CD4-positive, alpha-beta T cell treated with Interleukin-1 beta for 1 hour (primary cell): ENCODE measurements around the gene RCCD1.

ENCODE experiments used
- DNase-seq, 2 donors: peaks; one replicate each; pipeline ENCODE4 v3.0.0-alpha.2; 2020 to 2022

The RCCD1 gene

DNA sequence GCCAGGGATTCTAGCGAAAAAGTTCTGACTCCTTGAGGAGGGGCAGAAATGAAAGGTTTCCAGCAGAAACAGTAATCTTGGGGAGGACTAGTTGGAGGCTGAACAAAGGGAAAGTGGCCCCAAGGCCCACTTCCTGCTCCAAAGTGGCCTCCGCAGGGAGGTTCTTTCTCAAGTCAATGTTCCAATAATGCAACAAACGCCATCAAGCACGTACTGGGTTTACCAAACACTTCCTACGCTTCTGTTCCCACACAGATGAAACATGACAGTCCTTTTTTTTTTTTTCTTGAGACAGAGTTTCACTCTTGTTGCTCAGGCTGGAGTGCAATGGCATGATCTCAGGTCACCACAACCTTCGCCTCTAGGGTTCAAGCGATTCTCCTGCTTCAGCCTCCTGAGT, 9.6 kb upstream of the RCCD1 start:
- no peak for DNase-seq

DNA sequence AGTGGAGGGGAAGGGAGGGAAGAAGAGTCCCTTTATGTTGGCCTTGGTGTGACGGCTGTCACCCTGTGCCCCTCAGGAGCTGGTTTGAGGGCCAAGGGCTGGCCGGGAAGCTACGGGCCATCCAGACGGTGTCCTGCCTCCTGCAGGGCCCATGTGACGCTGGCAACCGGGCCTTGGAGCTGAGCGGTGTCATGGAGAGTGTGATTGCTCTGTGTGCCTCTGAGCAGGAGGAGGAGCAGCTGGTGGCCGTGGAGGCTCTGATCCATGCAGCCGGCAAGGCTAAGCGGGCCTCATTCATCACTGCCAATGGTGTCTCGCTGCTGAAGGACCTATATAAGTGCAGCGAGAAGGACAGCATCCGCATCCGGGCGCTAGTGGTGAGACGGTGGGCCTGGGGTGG, 8.1 kb upstream of the RCCD1 start:
- DNase-seq: no peak

DNA sequence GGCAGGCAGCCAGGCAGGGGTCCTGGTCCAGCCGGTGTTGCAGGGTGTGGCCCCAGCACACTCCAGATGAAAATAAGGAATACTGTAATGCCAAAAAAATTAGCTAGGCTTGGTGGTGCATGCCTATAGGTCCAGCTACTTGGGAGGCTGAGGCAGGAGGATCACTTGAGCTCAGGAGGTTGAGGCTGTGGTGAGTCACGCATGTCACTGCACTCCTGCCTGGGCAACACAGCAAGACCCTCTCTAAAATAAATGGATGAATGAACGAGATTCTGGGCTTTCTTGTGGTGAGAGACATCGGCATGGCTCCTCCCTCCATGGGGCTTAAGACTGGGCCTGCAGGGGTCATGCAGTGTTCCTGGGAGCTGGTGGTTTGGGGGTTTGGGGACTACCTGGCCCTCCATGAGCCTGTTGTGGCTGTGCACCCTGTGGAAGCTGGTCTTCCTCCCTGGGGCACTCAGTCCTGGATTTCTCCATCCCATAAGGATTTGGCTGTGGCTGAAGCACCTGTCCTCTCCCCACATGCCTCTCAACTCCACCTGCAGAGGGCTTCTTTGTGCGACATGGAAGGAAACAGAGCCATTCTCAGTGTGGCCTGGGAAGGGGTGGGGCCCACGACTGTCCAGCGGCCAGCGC, 7.6 kb upstream of the RCCD1 start:
- no peak for DNase-seq

DNA sequence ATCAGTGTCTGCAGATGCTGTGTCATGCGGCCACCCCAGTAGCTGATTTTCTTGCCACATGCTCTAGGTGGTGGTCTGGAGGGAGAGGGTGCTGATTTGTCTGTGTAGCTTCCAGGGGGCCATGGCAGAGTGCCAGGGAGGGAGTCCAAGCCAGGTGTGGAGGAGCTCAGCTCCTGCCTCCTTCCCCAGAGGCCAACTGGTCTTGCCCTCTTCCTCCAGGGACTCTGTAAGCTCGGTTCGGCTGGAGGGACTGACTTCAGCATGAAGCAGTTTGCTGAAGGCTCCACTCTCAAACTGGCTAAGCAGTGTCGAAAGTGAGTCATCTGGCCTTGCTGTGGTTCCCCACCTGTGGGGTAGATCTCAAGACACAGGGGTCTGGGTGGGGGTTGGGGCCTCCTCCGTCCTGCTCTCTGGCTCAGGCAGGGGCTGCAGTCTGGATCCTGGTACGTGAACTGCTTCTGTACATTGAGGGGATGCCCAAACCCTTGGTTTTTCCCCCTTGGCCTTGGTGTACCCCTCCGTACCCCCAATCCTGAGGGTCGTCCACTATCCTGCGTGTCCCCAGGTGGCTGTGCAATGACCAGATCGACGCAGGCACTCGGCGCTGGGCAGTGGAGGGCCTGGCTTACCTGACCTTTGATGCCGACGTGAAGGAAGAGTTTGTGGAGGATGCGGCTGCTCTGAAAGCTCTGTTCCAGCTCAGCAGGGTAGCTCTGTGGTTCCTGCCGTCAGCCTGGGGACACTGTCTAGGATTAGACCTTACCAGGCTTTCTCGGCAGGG, 6.9 kb upstream of the RCCD1 start:
- no peak for DNase-seq

DNA sequence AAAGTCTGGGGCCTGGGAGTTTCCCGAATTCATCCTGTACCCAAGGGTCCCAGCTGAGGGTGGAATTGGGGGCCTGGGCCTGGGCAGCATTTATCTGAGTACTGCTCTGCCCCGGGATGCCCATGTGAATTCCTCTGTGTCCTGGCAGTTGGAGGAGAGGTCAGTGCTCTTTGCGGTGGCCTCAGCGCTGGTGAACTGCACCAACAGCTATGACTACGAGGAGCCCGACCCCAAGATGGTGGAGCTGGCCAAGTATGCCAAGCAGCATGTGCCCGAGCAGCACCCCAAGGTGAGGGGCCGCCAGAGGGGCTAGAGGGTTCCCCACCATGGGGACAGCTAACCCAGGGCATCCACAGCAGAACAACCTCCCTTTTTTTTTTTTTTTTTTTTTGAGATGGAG, 6.2 kb upstream of the RCCD1 start:
- DNase-seq: no peak

DNA sequence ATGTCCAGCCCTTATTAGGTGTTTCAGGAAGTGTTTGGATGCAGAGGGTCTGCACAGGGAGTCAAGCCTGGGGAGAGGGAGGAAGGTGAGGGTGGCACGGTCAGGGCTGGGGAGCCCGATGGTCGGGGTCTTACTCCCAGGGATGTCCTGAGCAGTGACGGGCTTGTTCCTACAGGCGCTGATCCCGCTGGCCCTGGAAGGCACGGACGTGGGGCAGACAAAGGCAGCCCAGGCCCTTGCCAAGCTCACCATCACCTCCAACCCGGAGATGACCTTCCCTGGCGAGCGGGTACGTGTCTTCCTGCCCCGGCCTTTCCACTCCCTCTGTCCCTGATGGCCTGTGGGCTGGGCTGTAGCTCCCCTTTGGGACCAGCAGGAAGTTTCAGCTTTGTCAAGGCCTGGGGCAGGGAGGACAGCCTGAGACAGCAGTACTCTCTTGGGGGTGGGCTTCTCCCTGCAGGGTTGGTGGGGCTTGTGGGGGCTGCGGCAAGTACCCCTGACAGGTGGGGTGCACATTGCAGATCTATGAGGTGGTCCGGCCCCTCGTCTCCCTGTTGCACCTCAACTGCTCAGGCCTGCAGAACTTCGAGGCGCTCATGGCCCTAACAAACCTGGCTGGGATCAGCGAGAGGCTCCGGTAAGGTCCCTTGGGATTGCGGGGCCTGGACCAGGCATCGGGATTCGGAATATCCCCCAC, 4.6 kb upstream of the RCCD1 start:
- DNase-seq: no peak

DNA sequence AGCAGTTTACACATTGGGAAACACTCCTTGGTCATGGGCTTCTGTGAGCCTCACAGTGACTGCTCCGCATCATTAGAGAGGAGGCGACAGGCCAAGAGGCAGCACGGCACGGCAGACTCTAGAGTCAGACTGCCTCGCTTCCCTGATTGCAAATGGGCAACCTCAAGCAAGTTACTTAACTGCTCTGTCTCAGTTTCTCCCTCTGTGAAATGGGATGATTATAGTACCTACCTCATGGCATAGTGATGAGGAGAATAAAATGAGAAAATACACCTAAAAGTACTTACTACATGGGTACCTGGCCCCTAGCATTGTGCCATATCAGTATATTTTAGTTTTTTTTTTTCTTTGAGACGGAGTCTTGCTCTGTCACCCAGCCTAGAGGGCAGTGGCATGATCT, 4.0 kb upstream of the RCCD1 start:
- DNase-seq: no peak

DNA sequence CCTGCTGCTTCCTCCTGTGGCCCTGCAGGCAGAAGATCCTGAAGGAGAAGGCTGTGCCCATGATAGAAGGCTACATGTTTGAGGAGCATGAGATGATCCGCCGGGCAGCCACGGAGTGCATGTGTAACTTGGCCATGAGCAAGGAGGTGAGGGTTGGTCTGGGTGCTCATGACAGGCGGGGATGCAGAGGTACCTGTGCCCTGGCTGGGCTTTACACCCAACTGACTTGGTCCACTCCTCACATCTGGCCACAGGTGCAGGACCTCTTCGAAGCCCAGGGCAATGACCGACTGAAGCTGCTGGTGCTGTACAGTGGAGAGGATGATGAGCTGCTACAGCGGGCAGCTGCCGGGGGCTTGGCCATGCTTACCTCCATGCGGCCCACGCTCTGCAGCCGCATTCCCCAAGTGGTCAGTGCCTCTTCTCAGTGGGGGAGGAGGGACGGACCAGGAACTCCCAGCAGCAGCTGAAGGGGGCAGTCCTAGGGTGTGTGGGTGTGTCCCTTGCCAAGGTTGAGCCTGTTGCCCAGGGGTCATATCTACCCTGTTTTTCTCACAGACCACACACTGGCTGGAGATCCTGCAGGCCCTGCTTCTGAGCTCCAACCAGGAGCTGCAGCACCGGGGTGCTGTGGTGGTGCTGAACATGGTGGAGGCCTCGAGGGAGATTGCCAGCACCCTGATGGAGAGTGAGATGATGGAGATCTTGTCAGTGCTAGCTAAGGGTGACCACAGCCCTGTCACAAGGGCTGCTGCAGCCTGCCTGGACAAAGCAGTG, 1.6 kb upstream of the RCCD1 start:
- DNase-seq: no peak

DNA sequence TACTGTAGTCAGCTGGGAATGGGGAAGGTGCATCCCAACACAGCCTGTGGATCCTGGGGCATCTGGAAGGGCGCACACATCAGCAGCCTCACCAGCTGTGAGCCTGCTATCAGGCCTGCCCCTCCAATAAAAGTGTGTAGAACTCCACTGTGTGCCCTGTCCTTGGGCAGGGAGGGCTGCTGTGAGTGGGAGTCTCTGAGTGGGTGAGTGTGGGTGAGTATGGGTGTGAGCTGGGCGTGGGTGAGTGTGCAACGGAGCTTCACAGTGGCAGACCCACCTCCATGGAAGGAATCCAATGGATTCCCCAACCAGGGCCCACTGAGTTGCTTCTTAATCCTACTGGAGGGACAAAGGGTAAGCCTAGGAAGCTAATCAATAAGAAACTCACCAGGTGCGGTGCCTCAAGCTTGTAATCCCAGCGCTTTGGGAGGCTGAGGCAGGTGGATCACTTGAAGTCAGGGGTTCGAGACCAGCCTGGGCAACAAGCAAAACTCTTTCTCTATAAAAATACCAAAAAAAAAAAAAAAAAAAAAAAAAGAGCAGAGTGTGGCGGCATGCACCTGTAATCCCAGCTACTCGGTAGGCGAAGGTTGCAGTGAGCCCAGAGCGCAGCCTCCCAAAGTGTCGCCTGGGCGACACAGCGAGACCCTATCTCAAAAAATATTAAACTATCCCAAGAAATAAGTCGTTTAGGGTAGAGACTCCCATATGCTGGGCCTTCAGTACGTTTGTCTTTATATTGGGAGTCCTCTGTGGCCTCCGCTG, 555 bp upstream of the RCCD1 start:
- no peak for DNase-seq

DNA sequence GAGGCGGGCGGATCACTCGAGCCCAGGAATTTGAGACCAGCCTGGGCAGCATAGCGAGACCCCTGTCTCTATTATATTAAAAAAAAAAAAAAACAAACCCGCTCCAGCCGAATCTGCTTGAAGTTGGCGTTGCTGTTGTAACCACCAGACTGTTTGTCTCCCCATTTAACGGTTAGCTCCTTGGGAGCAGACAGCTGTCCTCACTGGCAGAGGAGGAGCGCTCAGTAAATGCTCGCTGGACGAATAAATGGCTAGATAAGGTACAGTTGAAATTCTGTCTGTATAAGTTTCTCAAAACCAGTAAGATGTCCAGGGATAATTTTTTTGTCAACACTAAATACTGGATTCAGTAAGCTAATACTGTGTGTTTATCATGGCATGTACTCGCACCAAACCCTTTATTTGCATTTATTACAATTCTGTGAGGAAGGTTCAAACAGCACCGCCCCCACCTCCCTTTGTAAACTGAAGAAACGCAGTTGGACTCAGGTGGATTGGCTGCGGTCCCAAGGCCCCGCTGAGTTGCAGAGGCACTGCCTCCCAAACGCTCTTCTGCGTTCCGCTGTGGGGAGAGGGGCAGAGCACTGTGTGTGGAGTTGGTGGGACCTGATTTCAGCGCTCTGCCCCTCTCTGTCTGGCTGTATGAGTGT, 1.1 kb downstream of the RCCD1 start:
- no peak for DNase-seq

DNA sequence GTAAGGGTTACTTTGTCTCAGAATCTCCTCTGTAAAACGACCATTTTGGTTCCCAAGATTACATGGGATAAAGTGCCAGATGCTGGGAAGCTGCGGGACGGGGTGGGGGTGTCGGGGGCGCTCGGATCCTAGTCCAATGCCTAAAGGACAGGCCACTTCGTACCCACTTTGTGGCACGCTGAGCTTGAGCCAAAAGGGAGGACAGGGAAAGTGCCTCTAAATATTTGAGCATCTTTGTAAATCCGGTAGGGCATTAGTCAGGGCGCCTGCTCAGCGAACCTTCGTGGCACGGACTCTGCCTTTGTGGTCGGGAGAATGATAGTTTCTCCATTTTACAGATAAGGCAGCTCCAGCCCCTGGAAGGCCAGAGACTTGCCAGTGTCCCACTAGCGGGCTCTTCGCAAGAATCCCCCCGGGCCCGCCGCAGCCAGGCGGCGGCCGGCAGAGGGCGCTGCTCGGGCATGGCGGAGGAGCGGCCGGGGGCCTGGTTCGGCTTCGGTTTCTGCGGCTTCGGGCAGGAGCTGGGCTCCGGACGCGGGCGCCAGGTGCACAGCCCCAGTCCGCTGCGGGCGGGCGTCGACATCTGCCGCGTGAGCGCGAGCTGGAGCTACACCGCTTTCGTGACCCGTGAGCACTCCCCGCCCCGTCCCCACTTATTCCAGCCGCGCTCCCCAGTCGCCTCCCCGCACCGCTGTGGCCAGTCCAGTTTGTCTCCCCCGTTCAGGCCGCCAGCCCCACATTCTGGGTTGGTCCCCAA, 1.8 kb downstream of the RCCD1 start:
- peak; percentile 68 to 72 for DNase-seq

DNA sequence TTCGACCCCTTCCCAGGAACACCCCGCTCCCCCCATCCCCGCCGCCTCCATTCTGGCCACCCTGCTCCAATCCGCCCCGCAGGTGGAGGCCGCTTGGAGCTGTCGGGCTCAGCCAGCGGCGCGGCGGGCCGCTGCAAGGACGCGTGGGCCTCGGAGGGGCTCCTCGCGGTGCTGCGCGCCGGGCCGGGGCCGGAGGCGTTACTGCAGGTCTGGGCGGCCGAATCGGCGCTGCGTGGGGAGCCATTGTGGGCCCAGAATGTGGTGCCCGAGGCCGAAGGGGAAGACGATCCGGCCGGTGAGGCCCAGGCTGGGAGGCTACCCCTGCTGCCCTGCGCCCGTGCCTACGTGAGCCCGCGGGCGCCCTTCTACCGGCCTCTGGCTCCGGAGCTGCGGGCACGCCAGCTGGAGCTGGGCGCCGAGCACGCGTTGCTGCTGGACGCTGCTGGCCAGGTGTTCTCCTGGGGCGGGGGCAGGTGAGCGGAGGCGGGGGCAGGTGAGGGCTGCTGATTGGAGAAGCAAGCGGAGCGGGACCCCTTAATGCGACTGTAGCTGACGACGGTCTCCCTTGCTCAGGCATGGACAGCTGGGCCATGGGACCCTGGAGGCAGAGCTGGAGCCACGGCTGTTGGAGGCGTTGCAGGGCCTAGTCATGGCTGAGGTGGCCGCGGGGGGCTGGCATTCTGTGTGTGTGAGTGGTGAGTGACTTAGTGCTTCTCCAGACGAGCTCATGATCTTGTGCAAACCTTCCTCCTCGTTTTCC, 2.5 kb downstream of the RCCD1 start:
- no peak for DNase-seq

DNA sequence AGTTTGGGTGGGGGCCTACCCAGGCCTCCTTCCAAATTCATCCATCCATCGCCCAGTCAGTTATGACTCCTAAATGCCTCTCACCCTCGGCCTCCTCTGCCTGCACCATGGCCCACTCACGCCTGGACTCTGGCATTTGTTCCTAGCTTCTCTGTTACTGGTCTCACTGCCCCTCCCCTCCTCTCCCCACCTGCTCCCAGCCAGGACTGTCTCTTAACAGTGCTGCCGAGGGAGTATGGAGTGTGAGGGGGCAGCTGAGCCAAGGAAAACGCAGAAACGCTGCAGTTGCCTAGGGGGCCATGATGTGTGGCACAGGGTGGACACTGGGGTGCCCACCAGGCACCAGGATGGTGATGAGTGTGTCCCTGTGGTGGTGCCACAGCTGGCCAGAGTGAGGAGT, 3.1 kb downstream of the RCCD1 start:
- DNase-seq: no peak

DNA sequence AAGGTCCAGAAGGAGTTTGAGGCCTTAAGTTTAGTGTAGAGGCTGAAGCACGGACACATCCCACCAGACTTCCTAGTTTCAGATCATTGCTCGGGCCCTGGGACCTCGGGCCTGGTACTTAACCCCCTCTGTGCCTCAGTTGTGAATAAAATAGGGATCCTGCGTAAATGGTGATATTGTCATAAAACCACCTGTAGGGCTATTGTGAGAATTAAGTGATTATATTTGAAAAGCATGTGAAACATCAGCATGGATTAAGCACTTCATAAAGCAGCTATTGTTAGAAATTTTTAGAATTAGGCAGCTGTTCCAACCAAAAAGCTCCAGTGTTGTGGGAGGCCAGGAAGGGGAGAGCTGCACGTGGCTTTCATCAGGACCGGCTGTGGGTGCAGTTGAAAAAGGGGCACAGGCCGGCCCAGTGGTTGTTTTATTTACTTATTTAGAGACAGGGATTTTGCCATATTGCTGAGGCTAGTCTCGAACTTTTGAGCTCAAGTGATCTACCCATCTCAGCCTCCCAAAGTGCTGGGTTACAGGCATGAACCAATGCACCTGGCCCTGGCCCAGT, 4.4 kb downstream of the RCCD1 start:
- no peak for DNase-seq

DNA sequence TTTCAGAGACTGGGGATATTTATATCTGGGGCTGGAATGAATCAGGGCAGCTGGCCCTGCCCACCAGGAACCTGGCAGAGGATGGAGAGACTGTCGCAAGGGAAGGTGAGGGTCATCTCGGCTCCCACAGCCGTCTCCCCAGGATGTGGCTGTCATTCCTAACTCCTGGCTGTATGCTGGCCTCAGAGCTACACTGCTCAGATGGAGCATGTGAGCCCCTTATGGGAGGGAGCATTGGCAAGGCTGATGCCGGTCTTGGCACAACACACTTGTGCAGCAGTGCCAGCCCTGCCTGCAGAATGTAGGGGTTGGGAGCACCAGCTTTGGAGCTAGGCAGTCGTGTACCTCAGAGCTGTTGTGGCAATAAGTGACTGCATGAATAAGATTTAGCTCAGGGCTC, 5.2 kb downstream of the RCCD1 start:
- no peak for DNase-seq

DNA sequence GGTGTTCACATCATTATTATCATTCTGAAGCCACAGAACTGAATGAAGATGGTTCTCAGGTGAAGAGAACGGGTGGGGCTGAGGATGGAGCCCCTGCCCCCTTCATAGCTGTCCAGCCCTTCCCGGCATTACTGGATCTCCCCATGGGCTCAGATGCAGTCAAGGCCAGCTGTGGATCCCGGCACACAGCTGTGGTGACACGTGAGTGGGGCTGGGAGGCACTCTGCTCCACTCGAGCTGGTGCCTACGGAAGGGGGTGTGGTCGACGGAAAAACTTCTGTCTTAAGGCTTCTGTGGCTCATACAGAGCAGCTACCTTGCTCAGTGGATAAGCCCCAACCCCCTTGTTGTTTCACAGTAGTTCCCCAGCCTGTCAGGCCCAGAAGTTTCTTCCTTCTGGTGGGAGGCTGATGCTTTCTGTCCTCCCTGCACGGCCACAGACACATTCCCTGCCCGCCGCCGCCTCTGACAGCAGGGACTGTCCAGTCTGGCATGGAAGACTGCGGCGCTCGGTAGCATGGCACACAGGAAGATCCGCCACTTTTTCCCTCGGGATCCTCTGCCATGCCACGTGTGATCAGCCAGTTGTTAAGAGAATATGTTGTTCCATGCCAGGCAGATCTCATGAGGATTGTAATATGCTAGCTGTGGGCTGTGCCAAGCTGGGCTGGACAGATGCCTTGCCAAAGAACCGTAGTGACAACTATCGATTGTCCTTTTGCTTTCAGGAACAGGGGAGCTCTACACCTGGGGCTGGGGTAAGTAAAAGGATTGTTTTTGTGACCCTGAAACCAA, 5.8 kb downstream of the RCCD1 start:
- DNase-seq: no peak

DNA sequence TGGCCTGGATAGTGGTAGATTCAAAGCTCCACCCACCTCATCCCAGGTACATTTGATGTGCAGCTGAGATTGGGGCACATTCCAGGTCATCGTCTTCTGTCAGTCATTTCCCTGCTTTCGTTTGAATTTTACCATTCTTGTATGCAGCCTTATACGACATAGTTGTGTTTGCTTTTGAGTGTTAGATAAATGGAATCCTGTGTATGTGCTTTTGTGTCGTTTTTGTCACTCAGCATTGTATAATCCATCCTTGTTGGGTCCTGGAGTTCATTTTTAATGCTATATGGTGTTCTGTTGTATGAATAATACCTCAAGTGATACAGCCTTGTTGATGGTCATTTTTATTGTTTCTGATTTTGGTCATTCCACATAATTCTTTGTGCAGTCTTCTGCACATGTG, 7.3 kb downstream of the RCCD1 start:
- no peak for DNase-seq

DNA sequence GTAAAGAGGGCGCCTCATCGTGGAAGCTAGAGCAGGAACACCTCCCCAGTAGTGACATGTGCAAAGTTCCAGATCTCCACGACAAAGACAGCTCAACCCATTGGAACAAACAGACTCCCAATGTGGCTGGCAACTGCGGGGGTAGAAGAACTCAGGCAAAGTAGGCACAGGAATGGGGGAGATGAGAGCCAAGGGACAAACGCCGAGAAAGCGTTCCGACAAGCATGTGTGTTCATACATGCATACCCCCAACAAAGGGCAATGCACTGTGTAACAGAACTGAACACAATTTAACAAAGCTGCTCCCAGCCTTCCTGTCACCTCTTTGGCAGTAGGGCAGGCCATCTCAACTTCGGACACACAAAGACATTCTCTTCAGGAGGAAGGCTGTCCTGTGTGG, 11.6 kb downstream of the RCCD1 start:
- DNase-seq: no peak

DNA sequence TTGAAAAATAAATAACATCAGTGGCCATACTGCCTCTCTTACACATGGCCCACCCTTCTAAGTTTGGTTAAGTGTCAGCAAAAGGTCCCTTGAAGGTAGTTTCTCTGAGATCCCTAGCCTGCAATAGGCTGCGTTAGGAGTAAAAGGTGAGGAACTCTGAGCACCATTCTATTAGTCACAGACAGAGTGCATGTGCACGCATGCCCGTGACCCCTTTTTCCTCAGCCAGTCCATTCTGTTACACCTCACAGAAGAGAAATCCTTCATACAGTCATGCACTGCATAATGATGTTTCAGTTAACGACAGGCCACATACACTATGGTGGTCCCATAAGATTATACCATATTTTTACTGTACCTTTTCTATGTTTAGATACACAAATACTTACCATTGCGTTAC, 12.5 kb downstream of the RCCD1 start:
- DNase-seq: no peak
